GM06990 (cell line): ENCODE data around the gene ECSIT.

ENCODE experiments used
- DNase-seq: peaks from one replicate; pipeline ENCODE4 v3.0.0-alpha.2; 2011; ENCODE audit not compliant: insufficient read length; ENCODE audit errors: extremely low read depth
- H3K27me3 ChIP-seq: replicated peaks from 2 replicates; pipeline ENCODE4 v1.6.0; 2011; ENCODE audit warnings: low read length; ENCODE audit not compliant: control insufficient read depth, insufficient read depth
- H3K36me3 ChIP-seq: 2 replicates; pipeline ENCODE4 v1.5.1; 2011; ENCODE audit warnings: low read length; ENCODE audit not compliant: control insufficient read depth, insufficient read depth
- H3K4me3 ChIP-seq: replicated peaks from 2 replicates; pipeline ENCODE4 v1.5.1; 2011; ENCODE audit warnings: low read depth, mild to moderate bottlenecking, control low read depth, low read length
- CTCF ChIP-seq: IDR thresholded peaks from 2 replicates; pipeline ENCODE4 v1.5.1; 2011; ENCODE audit warnings: low read length, control low read depth, mild to moderate bottlenecking, inconsistent platforms; ENCODE audit not compliant: insufficient read depth, poor library complexity, severe bottlenecking

The ECSIT gene

GRCh38 chr19:11551603-11552235 lies 22.8 kb upstream of the ECSIT start:
- Histone ChIP-seq H3K27me3 (no peaks in the 10 kb centered on the region), H3K4me3 (no peak overlapping the region), H3K36me3 (peaks cover 16% of the 10 kb centered on the region)
- DNase-seq: no peak
- TF ChIP-seq CTCF: peak; percentile 53

- no peak for DNase-seq
- H3K36me3 ChIP-seq: peaks cover 13% of the 10 kb centered on the region
- TF ChIP-seq CTCF: no peak
- H3K27me3 ChIP-seq: no peaks in the 10 kb centered on the region
- no peak overlapping the region for H3K4me3 ChIP-seq
Measured at GRCh38 chr19:11550265-11550664, 21.3 kb upstream of the ECSIT start.

GRCh38 chr19:11549386-11549953 lies 20.5 kb upstream of the ECSIT start:
- Histone ChIP-seq H3K4me3 (no peak overlapping the region), H3K36me3 (peaks cover 13% of the 10 kb centered on the region), H3K27me3 (no peaks in the 10 kb centered on the region)
- DNase-seq: no peak
- TF ChIP-seq CTCF: no peak

GRCh38 chr19:11547929-11548700 lies 19.2 kb upstream of the ECSIT start:
- peaks cover 8% of the 10 kb centered on the region for H3K36me3 ChIP-seq
- DNase-seq: no peak
- no peak for TF ChIP-seq CTCF
- H3K4me3 ChIP-seq: no peak overlapping the region
- no peaks in the 10 kb centered on the region for H3K27me3 ChIP-seq

GRCh38 chr19:11541238-11541637 lies 12.3 kb upstream of the ECSIT start:
- TF ChIP-seq CTCF: no peak
- Histone ChIP-seq H3K4me3 (no peak overlapping the region), H3K36me3 (no peaks in the 10 kb centered on the region), H3K27me3 (no peaks in the 10 kb centered on the region)
- DNase-seq: no peak
